Muscle of arm (tissue), 14 donors: Measurements from ENCODE around the gene TSPY2. TPM values are rescaled to one million over a fixed set of nuclear protein-coding genes. Genes with fewer than 3 reads are reported as not detected.
"Not testable (repeated sequence)": the region's sequence is repeated elsewhere in the genome, so short reads cannot be mapped to it uniquely, and the experiment has no call there.

ENCODE experiments used
- DNase-seq: peaks from one replicate; pipeline ENCODE4 v3.0.0-alpha.2; 2013
- long read RNA-seq, 11 donors: transcript quantifications; one replicate each; lab custom pipeline, GENCODE V29; 2026
- polyA plus RNA-seq, 12 donors: library from polyadenylated mRNA; unstranded; fragments of 120-200 nt; gene quantifications; one replicate each; pipeline ENCODE4 v1.2.1, GENCODE V29; 2013; ENCODE audit not compliant: insufficient read length in 12 of 12

TSPY2 gene, protein sequence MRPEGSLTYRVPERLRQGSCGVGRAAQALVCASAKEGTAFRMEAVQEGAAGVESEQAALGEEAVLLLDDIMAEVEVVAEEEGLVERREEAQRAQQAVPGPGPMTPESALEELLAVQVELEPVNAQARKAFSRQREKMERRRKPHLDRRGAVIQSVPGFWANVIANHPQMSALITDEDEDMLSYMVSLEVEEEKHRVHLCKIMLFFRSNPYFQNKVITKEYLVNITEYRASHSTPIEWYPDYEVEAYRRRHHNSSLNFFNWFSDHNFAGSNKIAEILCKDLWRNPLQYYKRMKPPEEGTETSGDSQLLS
- not detected for polyA plus RNA-seq
- long read RNA-seq, donor 1, result 0 reads
- long read RNA-seq, donor 2, result 0 reads
- long read RNA-seq, donor 3, result 0 reads
- long read RNA-seq, donor 4, result 0 reads
- long read RNA-seq, donor 5, result 0 reads
- long read RNA-seq, donor 6, result 0 reads
- long read RNA-seq, donor 7, result 0 reads
- long read RNA-seq, donor 8, result 0 reads
- long read RNA-seq, donor 9, result 0 reads
- long read RNA-seq, donor 10, result 0 reads
- long read RNA-seq, donor 11, result 0 reads

DNA sequence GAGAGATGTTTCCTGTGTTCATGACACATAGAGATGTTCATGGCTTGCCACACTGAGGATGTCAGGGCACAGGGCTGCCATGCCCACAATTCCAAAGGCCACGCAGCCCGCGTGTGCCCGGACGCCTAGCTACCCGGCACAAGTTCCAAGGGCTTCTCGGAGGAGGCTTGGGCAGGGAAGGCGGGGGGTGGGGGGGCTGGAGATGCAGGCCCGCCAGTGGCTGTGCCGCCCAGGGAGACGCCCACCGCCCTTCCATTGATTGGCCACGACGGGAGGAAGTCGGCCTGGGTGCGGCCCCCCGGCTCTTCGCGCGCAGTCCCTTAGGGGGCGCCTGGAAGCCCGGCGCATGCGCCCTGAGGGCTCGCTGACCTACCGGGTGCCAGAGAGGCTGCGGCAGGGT, at the start of gene TSPY2:
Gene TSPY2, plus strand, starts transcription at position 301 of the 400 bp plus-strand sequence. Its CDS starts 46 bp downstream, at position 347.
- DNase-seq, result not testable (repeated sequence)

DNA sequence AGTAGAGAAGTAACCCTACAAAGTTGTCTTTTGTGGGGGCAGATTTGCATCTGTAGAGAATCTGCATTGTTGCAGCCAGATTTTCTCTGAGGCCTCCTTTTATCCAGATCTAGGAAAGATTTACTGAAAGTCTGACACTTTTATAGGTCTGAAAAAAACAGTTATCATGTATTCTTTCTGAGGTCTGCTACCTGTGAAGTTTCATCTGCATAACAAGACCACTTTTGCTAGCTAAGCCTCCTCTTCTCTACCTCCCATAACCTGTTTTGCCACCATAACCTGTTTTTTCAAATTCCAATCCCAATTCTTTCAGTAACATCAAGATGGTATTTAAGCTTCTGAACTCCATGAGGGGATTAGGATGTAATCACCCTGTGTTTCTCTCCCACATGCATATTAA, 36.5 kb upstream of the TSPY2 start:
- not testable (repeated sequence) for DNase-seq

DNA sequence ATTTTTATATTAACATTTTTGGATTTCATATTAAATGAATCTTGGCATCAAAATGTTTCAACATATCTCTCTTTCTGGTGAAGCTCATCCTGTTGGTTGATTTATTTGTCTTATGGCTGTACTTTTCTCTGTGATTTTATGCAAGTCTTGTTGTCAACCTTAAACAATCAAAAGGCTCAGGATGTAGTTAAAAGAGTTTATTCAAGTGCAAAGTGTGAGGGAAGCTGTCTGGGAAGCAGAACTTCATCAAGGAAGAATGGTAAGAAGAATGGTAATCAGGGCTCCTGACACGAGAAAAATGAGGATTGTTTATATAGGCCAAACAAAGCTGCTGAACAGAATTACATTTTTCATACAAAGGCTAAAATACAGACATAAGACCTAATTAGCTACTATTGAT, 29.0 kb upstream of the TSPY2 start:
- DNase-seq, result not testable (repeated sequence)

DNA sequence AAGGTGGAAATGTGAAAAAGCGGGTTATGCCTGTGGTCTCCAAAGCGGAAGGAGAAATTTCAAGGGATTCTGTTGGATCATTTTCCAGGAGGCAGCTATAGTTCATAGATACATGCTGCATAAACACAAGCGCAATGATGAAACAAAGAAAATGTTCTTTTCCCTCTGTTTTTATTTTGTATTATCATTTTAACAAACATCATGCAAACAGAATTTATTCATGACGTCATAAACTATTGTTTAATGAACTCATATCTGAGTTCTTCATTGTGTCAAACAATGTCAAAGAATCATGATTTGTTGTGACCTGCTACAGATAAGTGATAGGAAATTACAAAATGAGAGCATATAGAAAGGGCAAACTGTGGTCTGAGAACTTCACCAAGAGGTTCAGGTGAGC, 23.8 kb downstream of the TSPY2 start:
- not testable (repeated sequence) for DNase-seq
